Calu3 (cell line): ENCODE measurements around the gene PVRIG. TPM values are rescaled to one million over a fixed set of nuclear protein-coding genes. Genes with fewer than 3 reads are reported as not detected.

Experiments used
- BruUV-seq: library from RNA; stranded (reverse); fragments of 400-500 nt; replicated peaks from 2 replicates; lab custom pipeline; 2021; lab: Mats Ljungman, UMichigan
- CTCF ChIA-PET: fragments of 300-600 bp; sonication (Branson Sonifier 250); formaldehyde crosslinking; loops from one replicate; lab custom pipeline; 2022; ENCODE audit warnings: antibody characterized with exemption; lab: Charles Lee
- DNase-seq: peaks from one replicate; pipeline ENCODE4 v3.0.0; 2022
- H3K27ac Mint-ChIP-seq: one replicate; pipeline ENCODE4 v1.8.0; 2022; ENCODE audit warnings: mixed read lengths; ENCODE audit not compliant: unreplicated experiment
- H3K27me3 Mint-ChIP-seq: one replicate; pipeline ENCODE4 v1.8.0; 2022; ENCODE audit warnings: mixed read lengths; ENCODE audit not compliant: unreplicated experiment
- H3K36me3 Mint-ChIP-seq: one replicate; pipeline ENCODE4 v1.8.0; 2022; ENCODE audit warnings: mild to moderate bottlenecking, moderate library complexity, mixed read lengths; ENCODE audit not compliant: insufficient read depth, unreplicated experiment
- H3K4me1 Mint-ChIP-seq: one replicate; pipeline ENCODE4 v1.8.0; 2022; ENCODE audit warnings: mild to moderate bottlenecking, low read depth, mixed read lengths; ENCODE audit not compliant: unreplicated experiment
- H3K4me3 Mint-ChIP-seq: one replicate; pipeline ENCODE4 v1.8.0; 2022; ENCODE audit warnings: mild to moderate bottlenecking, low read depth, moderate library complexity, mixed read lengths; ENCODE audit not compliant: unreplicated experiment
- H3K9me3 Mint-ChIP-seq: one replicate; pipeline ENCODE4 v1.8.0; 2022; ENCODE audit warnings: low read depth, mixed read lengths; ENCODE audit not compliant: unreplicated experiment
- CTCF ChIP-seq: fragments of 200-600 bp; IDR thresholded peaks from one replicate; pipeline ENCODE4 v1.8.0; 2022; ENCODE audit warnings: antibody characterized with exemption; ENCODE audit not compliant: unreplicated experiment
- intact Hi-C: fragments of 100-400 bp; cut with micrococcal nuclease; formaldehyde crosslinking; loops from one replicate; pipeline ENCODE4 v1.10.0; 2022; ENCODE audit not compliant: unreplicated experiment
- total RNA-seq: library from RNA; stranded (reverse); gene quantifications from 2 replicates; pipeline ENCODE4 v1.2.3, GENCODE V29; 2022

Gene PVRIG
- total RNA-seq, 1 experiment from 2014 or later, result not detected

- H3K36me3 Mint-ChIP-seq, result peaks cover 9% of the 10 kb centered on the region
- H3K27me3 Mint-ChIP-seq, result no peaks in the 10 kb centered on the region
- CTCF ChIA-PET, result no interaction called here
- no peak overlapping the region for H3K4me3 Mint-ChIP-seq
- BruUV-seq, result no TSS peak
- H3K9me3 Mint-ChIP-seq, result no peaks in the 10 kb centered on the region
- H3K27ac Mint-ChIP-seq, result no peak overlapping the region
- DNase-seq, result no peak
- TF ChIP-seq CTCF, result no peak
- intact Hi-C loops, result no loop called here
- H3K4me1 Mint-ChIP-seq, result peaks cover 6% of the 10 kb centered on the region
These were observed 445 bp upstream of the PVRIG start for GRCh38 chr7:100219271-100219737.

- Mint-ChIP-seq H3K4me3 (no peak overlapping the region), H3K9me3 (no peaks in the 10 kb centered on the region), H3K4me1 (peaks cover 6% of the 10 kb centered on the region), H3K27ac (no peak overlapping the region), H3K27me3 (no peaks in the 10 kb centered on the region), H3K36me3 (peaks cover 9% of the 10 kb centered on the region)
- intact Hi-C loops, result no loop called here
- TF ChIP-seq CTCF, result no peak
- DNase-seq, result no peak
- BruUV-seq, result no TSS peak
- CTCF ChIA-PET, result no interaction called here
These were observed 959 bp downstream of the PVRIG start for GRCh38 chr7:100220586-100221230.

- BruUV-seq, result no TSS peak
- DNase-seq, result no peak
- no peak for TF ChIP-seq CTCF
- Mint-ChIP-seq H3K27me3 (no peaks in the 10 kb centered on the region), H3K4me3 (no peak overlapping the region), H3K27ac (no peak overlapping the region), H3K4me1 (peaks cover 6% of the 10 kb centered on the region), H3K36me3 (peaks cover 9% of the 10 kb centered on the region), H3K9me3 (no peaks in the 10 kb centered on the region)
- CTCF ChIA-PET, result no interaction called here
- intact Hi-C loops, result no loop called here
These were observed 1.5 kb downstream of the PVRIG start for GRCh38 chr7:100221231-100221718.

GRCh38 chr7:100221767-100222444, 2.2 kb downstream of the PVRIG start:
- no peaks in the 10 kb centered on the region for H3K9me3 Mint-ChIP-seq
- no peak for DNase-seq
- no peak for TF ChIP-seq CTCF
- H3K27me3 Mint-ChIP-seq, result no peaks in the 10 kb centered on the region
- no TSS peak for BruUV-seq
- intact Hi-C loops, result no loop called here
- no peak overlapping the region for H3K4me3 Mint-ChIP-seq
- no peak overlapping the region for H3K27ac Mint-ChIP-seq
- peaks cover 6% of the 10 kb centered on the region for H3K4me1 Mint-ChIP-seq
- CTCF ChIA-PET, result interaction anchor here (0.6 kb wide), 1 partner anchor 43 kb away, joined by 6 read pairs; no protein-coding TSS in a partner anchor
- H3K36me3 Mint-ChIP-seq, result peaks cover 9% of the 10 kb centered on the region
